WTC11 (cell line): ENCODE measurements around the gene WASF3.

ENCODE experiments used
- CTCF ChIP-seq: fragments of 200-600 bp; IDR thresholded peaks from 2 replicates; pipeline ENCODE4 v1.8.0; 2022; ENCODE audit warnings: antibody characterized with exemption
- ELF4 ChIP-seq: sonication (generic); formaldehyde crosslinking; IDR thresholded peaks from 2 replicates; pipeline ENCODE4 v1.8.1; 2022; ENCODE audit warnings: low read depth, mild to moderate bottlenecking, moderate library complexity, missing genetic modification reagents
- ESRRA ChIP-seq: sonication (generic); formaldehyde crosslinking; IDR thresholded peaks from 2 replicates; pipeline ENCODE4 v1.8.1; 2022; ENCODE audit warnings: mild to moderate bottlenecking, missing genetic modification reagents, borderline replicate concordance
- FOXJ3 ChIP-seq: sonication (generic); formaldehyde crosslinking; IDR thresholded peaks from 2 replicates; pipeline ENCODE4 v1.9.0; 2021; ENCODE audit warnings: missing genetic modification reagents, mild to moderate bottlenecking, borderline replicate concordance
- MAX ChIP-seq: sonication (generic); formaldehyde crosslinking; IDR thresholded peaks from 2 replicates; pipeline ENCODE4 v1.8.0; 2022; ENCODE audit warnings: mild to moderate bottlenecking, missing genetic modification reagents
- MXD4 ChIP-seq: fragments of 250-450 bp; sonication (Bioruptor Pico); IDR thresholded peaks from 2 replicates; pipeline ENCODE4 v1.8.0; 2021; ENCODE audit warnings: mild to moderate bottlenecking, moderate library complexity, borderline replicate concordance
- NFYB ChIP-seq: sonication (generic); formaldehyde crosslinking; conservative IDR thresholded peaks from 2 replicates; pipeline ENCODE4 v1.8.0; 2022; ENCODE audit warnings: low read depth, missing genetic modification reagents
- TCF7 ChIP-seq: sonication (generic); formaldehyde crosslinking; IDR thresholded peaks from 2 replicates; pipeline ENCODE4 v1.8.0; 2022; ENCODE audit warnings: mild to moderate bottlenecking, low read depth, missing genetic modification reagents, moderate library complexity
- USF1 ChIP-seq: sonication (generic); formaldehyde crosslinking; IDR thresholded peaks from 2 replicates; pipeline ENCODE4 v1.8.0; 2022; ENCODE audit warnings: mild to moderate bottlenecking, missing genetic modification reagents
- TF ChIP-seq, protein P1 (sequence below): sonication (generic); formaldehyde crosslinking; conservative IDR thresholded peaks from 2 replicates; pipeline ENCODE4 v1.8.1; 2022; ENCODE audit warnings: mild to moderate bottlenecking, missing genetic modification reagents

DNA sequence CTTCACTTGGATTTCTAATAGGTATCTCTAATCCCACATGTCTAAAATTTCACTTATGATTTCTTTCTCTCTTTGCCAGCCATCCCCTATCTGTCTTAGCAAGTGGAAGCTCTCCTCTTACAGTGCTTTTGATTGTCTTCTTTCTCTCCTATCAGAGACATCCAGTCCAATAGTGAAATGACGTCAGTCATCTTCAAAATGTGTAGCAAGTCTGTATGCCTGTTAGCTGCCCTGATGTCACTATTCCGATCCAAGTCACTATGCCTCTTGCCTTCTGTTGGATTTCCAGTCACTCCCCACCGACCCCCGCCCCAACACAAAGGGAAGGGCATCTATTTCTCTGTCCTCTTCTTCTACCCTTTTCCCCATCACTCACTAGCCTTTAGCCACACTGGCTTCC lies 96.4 kb downstream of the WASF3 start:
- TF ChIP-seq NFYB, result no peak
- no peak for TF ChIP-seq ESRRA (CRISPR knock-in tag)
- no peak for TF ChIP-seq ELF4 (CRISPR knock-in tag)
- TF ChIP-seq MAX, result no peak
- no peak for TF ChIP-seq CTCF
- TF ChIP-seq, protein P1, sequence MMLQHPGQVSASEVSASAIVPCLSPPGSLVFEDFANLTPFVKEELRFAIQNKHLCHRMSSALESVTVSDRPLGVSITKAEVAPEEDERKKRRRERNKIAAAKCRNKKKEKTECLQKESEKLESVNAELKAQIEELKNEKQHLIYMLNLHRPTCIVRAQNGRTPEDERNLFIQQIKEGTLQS (CRISPR knock-in tag), result no peak
- no peak for TF ChIP-seq TCF7 (CRISPR knock-in tag)
- TF ChIP-seq MXD4 (CRISPR knock-in tag), result no peak
- TF ChIP-seq FOXJ3 (CRISPR knock-in tag), result no peak
- TF ChIP-seq USF1 (CRISPR knock-in tag), result no peak
